Cardiac fibroblast (primary cell): ENCODE results near the gene GRK2.

ENCODE experiments used
- DNase-seq, 2 donors: peaks; one replicate each; pipeline versions ENCODE4 v3.0.0 to v3.0.0-alpha.2; 2010; ENCODE audit warnings: low read depth in 2 of 2
- H3K4me3 ChIP-seq, 2 donors: replicated peaks in 1 of 2; 1 replicate in 1 of 2; 2 replicates in 1 of 2; pipeline ENCODE4 v1.5.1; 2011; ENCODE audit warnings: low read depth in 2 of 2, low read length in 2 of 2, mild to moderate bottlenecking in 2 of 2, moderate library complexity in 1 of 2
- CTCF ChIP-seq: IDR thresholded peaks from one replicate; pipeline ENCODE4 v1.5.1; 2011; ENCODE audit warnings: low read depth, mild to moderate bottlenecking, low read length, inconsistent platforms

Gene GRK2

GRCh38 chr11:67247946-67248550 lies 18.2 kb upstream of the GRK2 start:
- DNase-seq: no peak
- no peak for TF ChIP-seq CTCF
- no peak overlapping the region for H3K4me3 ChIP-seq

- DNase-seq: peak in 1 of 2 donors; percentile 25
- TF ChIP-seq CTCF: no peak
- no peak overlapping the region for H3K4me3 ChIP-seq
Measured at GRCh38 chr11:67248653-67249052, 17.6 kb upstream of the GRK2 start.

- TF ChIP-seq CTCF: no peak
Measured at GRCh38 chr11:67250059-67251043, 15.9 kb upstream of the GRK2 start.

DNA sequence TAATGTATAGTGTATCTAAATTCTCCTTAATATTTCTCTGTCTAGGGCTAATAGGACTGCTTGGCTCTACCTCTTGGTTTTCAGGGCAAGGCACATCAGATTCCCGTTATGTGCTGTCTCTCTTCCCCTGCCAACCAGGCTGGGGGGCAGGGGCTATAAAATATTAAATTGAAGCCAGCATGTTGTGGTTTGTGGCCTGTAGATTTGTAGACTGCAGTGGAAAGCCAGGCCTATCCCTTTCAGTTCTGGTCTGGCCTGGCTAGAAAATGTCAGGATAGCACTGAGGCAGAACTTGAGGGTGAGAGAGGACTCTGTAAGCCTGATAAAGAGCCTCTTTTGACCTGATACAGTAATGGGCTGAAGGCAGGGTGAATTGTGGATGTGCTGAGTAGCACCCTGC lies 14.4 kb upstream of the GRK2 start:
- DNase-seq: no peak
- no peak overlapping the region for H3K4me3 ChIP-seq
- no peak for TF ChIP-seq CTCF

More at GRCh38 chr11:67250059-67251043, 15.9 kb upstream of the GRK2 start:
- H3K4me3 ChIP-seq: no peak overlapping the region
- DNase-seq: no peak

DNA sequence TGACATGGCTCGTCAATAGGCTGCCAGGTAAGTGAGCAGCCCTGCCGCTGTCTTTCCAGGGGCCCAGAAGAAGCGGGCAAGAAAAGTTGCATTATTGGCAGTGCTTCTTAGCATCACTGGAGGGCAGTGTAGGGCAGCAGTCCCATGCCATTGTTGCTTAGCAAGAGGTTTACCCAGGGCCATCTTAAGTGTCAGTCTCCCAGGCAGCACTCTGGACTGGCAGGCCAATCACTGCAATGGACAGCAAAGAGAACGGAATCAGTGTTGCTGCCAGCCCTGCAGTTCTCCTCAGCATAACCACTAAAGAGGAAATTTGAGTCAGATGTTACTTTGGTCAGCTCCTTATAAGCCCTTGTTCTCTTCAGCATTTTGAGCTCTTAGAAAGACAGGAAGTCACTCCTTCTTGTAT lies 13.4 kb upstream of the GRK2 start:
- peak; percentile 35 for TF ChIP-seq CTCF
- no peak overlapping the region for H3K4me3 ChIP-seq
- peak; percentile 51 to 60 for DNase-seq

DNA sequence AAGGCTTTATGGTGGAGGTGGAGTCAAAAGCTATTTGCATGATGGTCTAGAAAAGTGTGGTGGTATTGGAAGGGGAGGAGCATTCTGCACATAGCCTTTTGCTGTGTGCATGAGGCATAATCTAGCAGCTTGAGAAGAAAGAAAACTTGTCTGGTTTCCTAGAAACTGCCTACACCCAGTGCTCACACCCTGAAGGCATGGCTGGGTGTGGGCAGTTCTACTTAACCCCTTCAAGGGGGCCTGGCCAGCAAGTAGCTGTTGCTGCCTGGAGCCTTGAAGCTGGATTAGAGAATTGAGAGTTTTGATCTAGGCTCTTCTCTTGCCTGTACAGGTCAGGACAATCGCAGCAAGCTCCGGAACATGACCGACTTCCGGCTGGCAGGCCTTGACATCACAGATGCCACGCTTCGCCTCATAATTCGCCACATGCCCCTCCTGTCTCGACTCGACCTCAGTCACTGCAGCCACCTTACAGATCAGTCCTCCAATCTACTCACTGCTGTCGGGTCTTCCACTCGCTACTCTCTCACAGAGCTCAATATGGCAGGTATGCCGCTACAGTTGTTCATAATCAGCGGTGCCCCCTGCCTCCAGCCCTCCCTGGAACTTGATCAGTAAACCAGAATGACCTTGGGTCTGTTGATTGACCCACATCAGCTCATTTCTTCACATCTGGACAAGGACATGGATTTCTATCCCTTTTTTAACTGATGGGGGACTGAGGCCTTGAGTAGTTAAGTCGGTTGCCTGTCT lies 12.2 kb upstream of the GRK2 start:
- no peak for TF ChIP-seq CTCF
- no peak for DNase-seq
- no peak overlapping the region for H3K4me3 ChIP-seq
